ENCODE data around the gene MYO7A. TPM values are rescaled to one million over a fixed set of nuclear protein-coding genes. Genes with fewer than 3 reads are reported as not detected.

MYO7A gene
- total RNA-seq, 1 experiment from 2014 or later: 0.26 TPM

DNA sequence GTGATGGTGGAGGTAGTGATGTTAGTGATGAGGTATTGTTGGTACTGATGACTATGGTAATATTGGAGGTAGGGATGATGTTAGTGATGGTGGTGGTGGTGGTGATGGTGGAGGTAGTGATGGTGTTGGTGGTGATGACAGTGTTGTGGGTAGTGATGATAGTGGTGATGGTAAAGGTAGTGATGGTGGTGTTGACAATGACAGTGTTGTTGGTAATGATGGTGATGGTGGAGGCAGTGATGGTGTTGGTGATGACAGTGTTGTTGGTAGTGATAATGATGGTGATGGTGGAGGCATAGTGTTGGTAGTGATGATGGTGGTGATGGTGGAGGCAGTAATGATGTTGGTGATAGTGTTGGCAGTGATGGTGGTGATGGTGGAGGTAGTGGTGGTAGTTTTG is 65.1 kb downstream of the MYO7A start:
- Mint-ChIP-seq H3K27ac (ENCODE audit: low read depth, unreplicated experiment) (no peak overlapping the region), H3K9me3 (ENCODE audit: unreplicated experiment) (no peaks in the 10 kb centered on the region), H3K4me3 (ENCODE audit: unreplicated experiment) (no peak overlapping the region), H3K27me3 (ENCODE audit: insufficient read depth, unreplicated experiment) (no peaks in the 10 kb centered on the region), H3K36me3 (ENCODE audit: insufficient read depth, unreplicated experiment) (no peaks in the 10 kb centered on the region), H3K4me1 (ENCODE audit: insufficient read depth, unreplicated experiment) (no peaks in the 10 kb centered on the region)
- ChIA-PET CTCF (interaction anchor here (0.6 to 6.3 kb wide), 13 partner anchors 19 to 426 kb away, joined by 3 to 60 read pairs (median 3); partner anchors contain the start of gene MYO7A), POLR2A (no interaction called here)
- TF ChIP-seq, protein P1, sequence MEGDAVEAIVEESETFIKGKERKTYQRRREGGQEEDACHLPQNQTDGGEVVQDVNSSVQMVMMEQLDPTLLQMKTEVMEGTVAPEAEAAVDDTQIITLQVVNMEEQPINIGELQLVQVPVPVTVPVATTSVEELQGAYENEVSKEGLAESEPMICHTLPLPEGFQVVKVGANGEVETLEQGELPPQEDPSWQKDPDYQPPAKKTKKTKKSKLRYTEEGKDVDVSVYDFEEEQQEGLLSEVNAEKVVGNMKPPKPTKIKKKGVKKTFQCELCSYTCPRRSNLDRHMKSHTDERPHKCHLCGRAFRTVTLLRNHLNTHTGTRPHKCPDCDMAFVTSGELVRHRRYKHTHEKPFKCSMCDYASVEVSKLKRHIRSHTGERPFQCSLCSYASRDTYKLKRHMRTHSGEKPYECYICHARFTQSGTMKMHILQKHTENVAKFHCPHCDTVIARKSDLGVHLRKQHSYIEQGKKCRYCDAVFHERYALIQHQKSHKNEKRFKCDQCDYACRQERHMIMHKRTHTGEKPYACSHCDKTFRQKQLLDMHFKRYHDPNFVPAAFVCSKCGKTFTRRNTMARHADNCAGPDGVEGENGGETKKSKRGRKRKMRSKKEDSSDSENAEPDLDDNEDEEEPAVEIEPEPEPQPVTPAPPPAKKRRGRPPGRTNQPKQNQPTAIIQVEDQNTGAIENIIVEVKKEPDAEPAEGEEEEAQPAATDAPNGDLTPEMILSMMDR (IDR thresholded peaks at IDR 0.05; ENCODE audit: unreplicated experiment): no peak
- intact Hi-C loops (cut with micrococcal nuclease): loop anchor here (2.0 to 10.0 kb wide), 2 partner anchors 172 to 280 kb away; no protein-coding TSS in a partner anchor
- no peak for DNase-seq (ENCODE audit: unreplicated experiment)
- no TSS peak for BruUV-seq (replicated peaks)

DNA sequence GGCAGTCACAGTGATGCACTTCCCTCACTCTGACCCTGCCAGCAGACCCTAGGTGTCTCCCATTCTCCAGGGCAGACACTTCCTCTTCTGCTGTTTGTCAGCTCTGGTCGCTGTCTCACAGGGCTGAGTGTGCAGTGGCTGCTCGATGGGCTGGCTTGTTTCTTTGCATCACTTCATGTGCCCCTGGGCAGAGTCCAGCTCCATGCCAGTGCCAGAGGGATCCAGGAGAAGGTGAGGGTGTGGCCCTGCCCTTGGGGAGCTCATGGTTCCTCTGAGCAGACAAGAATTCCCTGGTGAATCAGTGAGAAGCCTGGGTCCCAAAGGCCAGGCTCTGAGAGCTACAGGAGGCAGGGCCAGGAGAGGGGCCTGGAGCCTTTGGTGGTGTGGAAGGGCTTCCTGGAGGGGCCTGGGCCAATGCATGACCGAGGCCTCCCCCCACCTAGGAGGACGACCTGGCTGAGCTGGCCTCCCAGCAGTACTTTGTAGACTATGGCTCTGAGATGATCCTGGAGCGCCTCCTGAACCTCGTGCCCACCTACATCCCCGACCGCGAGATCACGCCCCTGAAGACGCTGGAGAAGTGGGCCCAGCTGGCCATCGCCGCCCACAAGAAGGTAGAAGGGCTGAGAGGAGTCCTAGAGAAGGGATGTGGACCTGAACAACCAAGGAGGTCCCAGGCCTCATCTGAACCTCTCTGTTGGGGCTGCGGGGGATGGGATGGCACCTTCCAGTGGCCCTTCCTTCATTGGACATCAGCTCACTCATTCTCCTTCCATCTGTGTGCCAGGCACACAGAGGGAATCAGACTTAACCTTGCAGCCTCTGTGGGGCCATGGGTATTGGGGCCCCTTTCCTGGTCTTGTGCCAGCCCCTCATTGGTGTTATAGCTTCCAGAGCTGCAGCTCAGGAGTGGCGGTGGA is 66.1 kb downstream of the MYO7A start:
- H3K4me1 Mint-ChIP-seq (ENCODE audit: insufficient read depth, unreplicated experiment): no peaks in the 10 kb centered on the region
- no peaks in the 10 kb centered on the region for H3K9me3 Mint-ChIP-seq (ENCODE audit: unreplicated experiment)
- no TSS peak for BruUV-seq (replicated peaks)
- intact Hi-C loops (cut with micrococcal nuclease): loop anchor here (2.0 to 10.0 kb wide), 3 partner anchors 171 to 279 kb away; no protein-coding TSS in a partner anchor
- no peak overlapping the region for H3K27ac Mint-ChIP-seq (ENCODE audit: low read depth, unreplicated experiment)
- no peaks in the 10 kb centered on the region for H3K27me3 Mint-ChIP-seq (ENCODE audit: insufficient read depth, unreplicated experiment)
- ChIA-PET POLR2A (interaction anchor here (1.2 kb wide), 1 partner anchor 350 kb away, joined by 3 read pairs; no protein-coding TSS in a partner anchor), CTCF (interaction anchor here (0.6 to 4.9 kb wide), 12 partner anchors 149 to 534 kb away, joined by 3 to 57 read pairs (median 4); no protein-coding TSS in a partner anchor)
- DNase-seq (ENCODE audit: unreplicated experiment): no peak
- H3K4me3 Mint-ChIP-seq (ENCODE audit: unreplicated experiment): no peak overlapping the region
- no peaks in the 10 kb centered on the region for H3K36me3 Mint-ChIP-seq (ENCODE audit: insufficient read depth, unreplicated experiment)
- TF ChIP-seq, protein P1 (IDR thresholded peaks at IDR 0.05; ENCODE audit: unreplicated experiment): no peak

DNA sequence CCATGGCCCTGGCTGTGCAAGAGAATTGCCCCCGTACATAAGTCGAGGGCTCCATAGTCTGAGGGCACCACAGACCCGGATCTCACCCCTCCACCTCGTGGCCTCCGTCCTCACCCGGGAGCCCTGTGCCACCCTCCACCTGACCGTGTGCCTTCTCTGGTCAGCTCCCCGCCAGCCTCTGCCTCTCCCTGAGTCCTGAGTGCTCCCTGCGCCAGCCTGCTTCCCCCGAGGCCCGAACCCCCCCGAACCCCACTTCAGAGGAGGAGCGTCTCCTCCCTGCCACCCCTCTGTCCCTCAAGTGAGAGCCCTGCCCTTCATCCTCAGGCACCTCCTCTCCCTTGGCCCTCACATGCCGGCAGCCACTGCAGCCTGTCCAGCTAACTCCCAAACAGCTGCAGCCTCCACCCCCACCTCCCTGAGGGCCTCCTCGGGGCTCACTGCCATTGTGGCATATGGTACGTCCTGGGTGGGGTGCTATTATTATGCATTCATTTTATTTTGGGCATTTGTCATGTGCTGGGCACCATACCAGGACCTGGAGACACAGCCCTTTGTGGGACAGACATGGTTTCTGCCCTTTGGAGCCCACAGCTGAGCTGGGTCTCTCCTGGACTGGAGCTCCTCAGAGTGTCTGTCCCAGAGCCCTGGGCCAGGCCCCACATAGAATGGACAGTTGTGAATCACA is 67.2 kb downstream of the MYO7A start:
- H3K27me3 Mint-ChIP-seq (ENCODE audit: insufficient read depth, unreplicated experiment): no peaks in the 10 kb centered on the region
- POLR2A ChIA-PET: interaction anchor here (1.5 to 2.2 kb wide), 2 partner anchors 353 to 424 kb away, joined by 3 to 9 read pairs; no protein-coding TSS in a partner anchor
- CTCF ChIA-PET: interaction anchor here (0.6 to 4.9 kb wide), 17 partner anchors 9 to 535 kb away, joined by 3 to 57 read pairs (median 3); no protein-coding TSS in a partner anchor
- TF ChIP-seq, protein P1 (IDR thresholded peaks at IDR 0.05; ENCODE audit: unreplicated experiment): no peak
- no peaks in the 10 kb centered on the region for H3K9me3 Mint-ChIP-seq (ENCODE audit: unreplicated experiment)
- BruUV-seq (replicated peaks): no TSS peak
- no peaks in the 10 kb centered on the region for H3K4me1 Mint-ChIP-seq (ENCODE audit: insufficient read depth, unreplicated experiment)
- intact Hi-C loops (cut with micrococcal nuclease): loop anchor here (1.0 to 10.0 kb wide), 5 partner anchors 170 to 424 kb away; no protein-coding TSS in a partner anchor
- H3K27ac Mint-ChIP-seq (ENCODE audit: low read depth, unreplicated experiment): no peak overlapping the region
- H3K36me3 Mint-ChIP-seq (ENCODE audit: insufficient read depth, unreplicated experiment): no peaks in the 10 kb centered on the region
- no peak overlapping the region for H3K4me3 Mint-ChIP-seq (ENCODE audit: unreplicated experiment)
- DNase-seq (ENCODE audit: unreplicated experiment): no peak

All from MCF 10A (cell line).